Loucy (cell line): ENCODE measurements around the gene TMEM95.

ENCODE experiments used
- H2AFZ ChIP-seq: fragments of 200-600 bp; sonication (generic); 2 replicates; pipeline ENCODE4 v1.6.0; 2016; ENCODE audit warnings: antibody characterized with exemption, mild to moderate bottlenecking, low read length, moderate library complexity
- H3F3A ChIP-seq: fragments of 200-600 bp; 2 replicates; pipeline ENCODE4 v1.6.0; 2016; ENCODE audit warnings: antibody characterized with exemption, low read depth, mild to moderate bottlenecking
- H3K27me3 ChIP-seq: fragments of 200-600 bp; sonication (generic); 2 replicates; pipeline ENCODE4 v1.6.1; 2014; ENCODE audit warnings: low read length, mild to moderate bottlenecking; ENCODE audit not compliant: insufficient read depth, poor library complexity, severe bottlenecking
- H3K36me3 ChIP-seq: fragments of 200-600 bp; sonication (generic); 2 replicates; pipeline ENCODE4 v1.6.1; 2016; ENCODE audit warnings: low read length; ENCODE audit not compliant: insufficient read depth
- H3K4me1 ChIP-seq: fragments of 200-600 bp; sonication (generic); 2 replicates; pipeline ENCODE4 v1.5.1; 2014; ENCODE audit warnings: low read length, mild to moderate bottlenecking; ENCODE audit not compliant: insufficient read depth, poor library complexity, severe bottlenecking
- H3K4me2 ChIP-seq: fragments of 200-600 bp; sonication (generic); 2 replicates; pipeline ENCODE4 v1.6.0; 2014; ENCODE audit warnings: antibody characterized with exemption, low read length, low read depth, mild to moderate bottlenecking; ENCODE audit not compliant: poor library complexity, severe bottlenecking
- H3K4me3 ChIP-seq: fragments of 200-600 bp; sonication (generic); 2 replicates; pipeline ENCODE4 v1.5.1; 2014; ENCODE audit warnings: low read length, mild to moderate bottlenecking, mixed read lengths; ENCODE audit not compliant: poor library complexity, severe bottlenecking
- H3K79me2 ChIP-seq: fragments of 200-600 bp; sonication (generic); 2 replicates; pipeline ENCODE4 v1.6.1; 2014; ENCODE audit warnings: low read length; ENCODE audit not compliant: insufficient read depth
- H3K9ac ChIP-seq: fragments of 200-600 bp; sonication (generic); 2 replicates; pipeline ENCODE4 v1.6.0; 2014; ENCODE audit warnings: mild to moderate bottlenecking, low read depth, low read length, moderate library complexity; ENCODE audit not compliant: poor library complexity, severe bottlenecking
- H3K9me2 ChIP-seq: fragments of 200-600 bp; sonication (generic); replicated peaks from 2 replicates; pipeline ENCODE4 v1.6.1; 2016; ENCODE audit warnings: low read depth, low read length, mixed read lengths
- H3K9me3 ChIP-seq: fragments of 200-600 bp; sonication (generic); 2 replicates; pipeline ENCODE4 v1.6.1; 2014; ENCODE audit warnings: mild to moderate bottlenecking, antibody characterized with exemption, low read length, low read depth; ENCODE audit not compliant: insufficient read depth
- H4K20me1 ChIP-seq: fragments of 200-600 bp; sonication (generic); 2 replicates; pipeline ENCODE4 v1.6.0; 2014; ENCODE audit warnings: antibody characterized with exemption, low read length, mild to moderate bottlenecking; ENCODE audit not compliant: insufficient read depth, poor library complexity, severe bottlenecking
- EZH2phosphoT487 ChIP-seq: fragments of 200-600 bp; IDR thresholded peaks from 2 replicates; pipeline ENCODE4 v1.6.1; 2018; ENCODE audit warnings: antibody characterized with exemption, mild to moderate bottlenecking, moderate library complexity, borderline replicate concordance
- TF ChIP-seq, protein P1 (sequence below): fragments of 200-600 bp; sonication (generic); conservative IDR thresholded peaks from 2 replicates; pipeline ENCODE4 v1.5.1; 2014; ENCODE audit warnings: mild to moderate bottlenecking, antibody characterized with exemption, low read length

Gene TMEM95

DNA sequence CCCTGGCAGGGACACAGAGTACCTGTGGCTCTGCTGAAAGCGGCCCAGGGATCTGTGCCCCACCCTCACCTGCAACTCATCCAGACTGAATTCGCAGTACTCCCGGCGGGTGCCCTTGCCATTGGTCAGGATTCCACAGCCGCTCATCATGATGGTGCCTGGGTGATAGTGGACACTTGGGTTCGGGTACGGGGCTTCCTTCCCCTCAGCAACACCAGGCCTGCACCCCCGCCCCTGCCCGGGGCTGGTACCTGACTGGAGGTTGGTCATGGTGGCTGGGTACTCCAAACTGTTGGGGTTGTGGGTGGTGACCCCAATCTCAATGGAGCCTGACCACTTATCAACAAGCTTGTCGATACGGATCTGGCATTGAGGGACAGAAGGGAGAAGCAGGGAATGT is 28.8 kb upstream of the TMEM95 start:
- H3K4me3 ChIP-seq, result no peak overlapping the region
- H2AFZ ChIP-seq, result no peak overlapping the region
- peaks cover 21% of the 10 kb centered on the region for H3K79me2 ChIP-seq
- no peaks in the 10 kb centered on the region for H3K9me3 ChIP-seq
- no peaks in the 10 kb centered on the region for H3K27me3 ChIP-seq
- peaks cover 15% of the 10 kb centered on the region for H3K4me1 ChIP-seq
- no peaks in the 10 kb centered on the region for H3K9me2 ChIP-seq
- peaks cover 18% of the 10 kb centered on the region; the same call in 1 of the 2 replicates for H3K36me3 ChIP-seq
- H3K9ac ChIP-seq, result no peak overlapping the region
- H4K20me1 ChIP-seq, result peaks cover 5% of the 10 kb centered on the region
- H3F3A ChIP-seq, result no peaks in the 10 kb centered on the region
- TF ChIP-seq EZH2phosphoT487, result no peak
- TF ChIP-seq, protein P1, sequence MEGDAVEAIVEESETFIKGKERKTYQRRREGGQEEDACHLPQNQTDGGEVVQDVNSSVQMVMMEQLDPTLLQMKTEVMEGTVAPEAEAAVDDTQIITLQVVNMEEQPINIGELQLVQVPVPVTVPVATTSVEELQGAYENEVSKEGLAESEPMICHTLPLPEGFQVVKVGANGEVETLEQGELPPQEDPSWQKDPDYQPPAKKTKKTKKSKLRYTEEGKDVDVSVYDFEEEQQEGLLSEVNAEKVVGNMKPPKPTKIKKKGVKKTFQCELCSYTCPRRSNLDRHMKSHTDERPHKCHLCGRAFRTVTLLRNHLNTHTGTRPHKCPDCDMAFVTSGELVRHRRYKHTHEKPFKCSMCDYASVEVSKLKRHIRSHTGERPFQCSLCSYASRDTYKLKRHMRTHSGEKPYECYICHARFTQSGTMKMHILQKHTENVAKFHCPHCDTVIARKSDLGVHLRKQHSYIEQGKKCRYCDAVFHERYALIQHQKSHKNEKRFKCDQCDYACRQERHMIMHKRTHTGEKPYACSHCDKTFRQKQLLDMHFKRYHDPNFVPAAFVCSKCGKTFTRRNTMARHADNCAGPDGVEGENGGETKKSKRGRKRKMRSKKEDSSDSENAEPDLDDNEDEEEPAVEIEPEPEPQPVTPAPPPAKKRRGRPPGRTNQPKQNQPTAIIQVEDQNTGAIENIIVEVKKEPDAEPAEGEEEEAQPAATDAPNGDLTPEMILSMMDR, result no peak
- H3K4me2 ChIP-seq, result no peak overlapping the region

DNA sequence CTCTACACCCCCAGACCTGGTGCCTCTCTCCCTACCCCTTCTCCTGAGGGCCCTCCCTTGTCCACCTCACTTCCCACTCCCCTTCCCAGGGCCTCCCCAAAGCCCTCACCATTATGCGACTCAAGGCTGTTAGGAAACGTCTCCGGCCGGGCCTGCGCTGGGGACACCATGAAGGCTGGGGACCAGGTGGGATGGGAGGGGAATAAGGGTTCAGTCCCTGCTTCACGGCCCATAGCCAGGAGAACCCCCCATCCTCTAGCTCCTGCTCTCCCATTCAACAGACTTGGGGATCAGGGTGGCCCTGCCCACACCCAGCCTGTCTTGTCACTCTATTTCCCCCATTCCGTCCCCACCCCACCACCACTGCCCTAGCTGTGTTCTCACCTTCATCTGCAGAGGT is 27.9 kb upstream of the TMEM95 start:
- Histone ChIP-seq H3K4me3 (no peak overlapping the region), H3K4me1 (peaks cover 20% of the 10 kb centered on the region), H3F3A (no peaks in the 10 kb centered on the region), H3K9me2 (no peaks in the 10 kb centered on the region), H3K4me2 (peak overlapping the region; percentile 82), H2AFZ (no peak overlapping the region), H3K36me3 (peaks cover 17% of the 10 kb centered on the region; the same call in 1 of the 2 replicates), H3K9ac (no peak overlapping the region), H4K20me1 (peaks cover 5% of the 10 kb centered on the region), H3K27me3 (no peaks in the 10 kb centered on the region), H3K79me2 (peaks cover 21% of the 10 kb centered on the region), H3K9me3 (no peaks in the 10 kb centered on the region)
- TF ChIP-seq EZH2phosphoT487, result no peak
- TF ChIP-seq, protein P1, result no peak

DNA sequence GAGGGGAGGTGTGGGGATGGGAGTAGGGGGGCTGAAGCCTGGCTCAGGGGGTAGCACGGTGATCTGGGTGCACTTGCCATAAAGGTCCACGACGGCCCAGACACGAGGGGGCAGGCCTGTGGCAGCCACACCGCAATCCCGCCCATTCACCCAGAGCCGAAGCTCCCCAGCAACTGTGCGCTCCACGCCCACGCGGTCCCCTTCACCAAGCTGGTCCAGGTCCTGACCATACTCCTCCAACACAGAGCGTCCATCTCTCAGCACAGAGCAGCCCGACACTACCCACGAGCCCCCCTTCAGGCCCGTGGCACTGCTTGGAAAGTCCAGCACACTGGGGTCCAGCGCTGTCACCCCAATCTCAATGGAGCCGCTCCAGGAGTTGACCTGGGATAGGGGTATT is 27.5 kb upstream of the TMEM95 start:
- Histone ChIP-seq H3K4me1 (peaks cover 24% of the 10 kb centered on the region), H3K4me3 (peak overlapping the region; percentile 84), H3K4me2 (peak overlapping the region; percentile 82), H3K36me3 (peaks cover 14% of the 10 kb centered on the region; the same call in 1 of the 2 replicates), H3K9ac (peak overlapping the region; percentile 76), H3F3A (no peaks in the 10 kb centered on the region), H3K27me3 (no peaks in the 10 kb centered on the region), H2AFZ (no peak overlapping the region), H3K79me2 (peaks cover 21% of the 10 kb centered on the region), H4K20me1 (peaks cover 5% of the 10 kb centered on the region), H3K9me3 (no peaks in the 10 kb centered on the region), H3K9me2 (no peaks in the 10 kb centered on the region)
- TF ChIP-seq, protein P1, result no peak
- TF ChIP-seq EZH2phosphoT487, result no peak
